SK-N-MC (cell line): ENCODE data around the gene CCL26.

ENCODE experiments used
- EZH2 ChIP-seq: fragments of 200-600 bp; sonication (generic); IDR thresholded peaks from one replicate; pipeline ENCODE4 v1.6.1; 2017; ENCODE audit warnings: antibody characterized with exemption
- FOXP2 ChIP-seq: optimal IDR thresholded peaks from 2 replicates; pipeline ENCODE3; 2011; ENCODE audit warnings: mild to moderate bottlenecking, moderate library complexity; ENCODE audit not compliant: insufficient read depth; ENCODE audit errors: extremely low read length, control extremely low read depth
- POLR2AphosphoS5 ChIP-seq: IDR thresholded peaks from 2 replicates; pipeline ENCODE4 v1.6.1; 2012; ENCODE audit warnings: mild to moderate bottlenecking, low read depth, low read length, borderline replicate concordance

- TF ChIP-seq EZH2: no peak
- TF ChIP-seq POLR2AphosphoS5: no peak
- no peak for TF ChIP-seq FOXP2
Measured at GRCh38 chr7:75737856-75738603, 34.0 kb downstream of the CCL26 start.
